A673 (cell line): ENCODE data around the gene SLC17A8. TPM values are rescaled to one million over a fixed set of nuclear protein-coding genes. Genes with fewer than 3 reads are reported as not detected.
"Not testable (repeated sequence)": the region's sequence is repeated elsewhere in the genome, so short reads cannot be mapped to it uniquely, and the experiment has no call there.

Experiments used
- Bru-seq: library from RNA; stranded (reverse); fragments of 400-500 nt; gene quantifications from one replicate; lab custom pipeline; 2021; lab: Mats Ljungman, UMichigan
- BruChase-seq, 2 experiments: library from RNA; stranded (reverse); fragments of 400-500 nt; gene quantifications; one replicate each; lab custom pipeline; 2021; lab: Mats Ljungman, UMichigan
- BruUV-seq: library from RNA; stranded (reverse); fragments of 400-500 nt; replicated peaks from 2 replicates; lab custom pipeline; 2021; lab: Mats Ljungman, UMichigan
- CTCF ChIA-PET: fragments of 300-600 bp; sonication (Branson Sonifier 250); formaldehyde crosslinking; loops from one replicate; lab custom pipeline; 2022; ENCODE audit warnings: antibody characterized with exemption; lab: Charles Lee
- POLR2A ChIA-PET: fragments of 300-600 bp; sonication (Branson Sonifier 250); formaldehyde crosslinking; loops from one replicate; lab custom pipeline; 2022; ENCODE audit warnings: antibody characterized with exemption; ENCODE audit not compliant: low non-redundant PET; lab: Charles Lee
- DNase-seq: peaks from one replicate; pipeline ENCODE4 v3.0.0-alpha.2; 2015; ENCODE audit warnings: low spot score
- H3K27ac ChIP-seq: fragments of 200-600 bp; sonication (generic); 2 replicates; pipeline ENCODE4 v1.5.1; 2016; ENCODE audit warnings: mixed run types, low read depth, mild to moderate bottlenecking, mixed read lengths, antibody characterized with exemption, low read length; ENCODE audit not compliant: poor library complexity, severe bottlenecking
- H3K27me3 ChIP-seq: fragments of 200-600 bp; sonication (generic); replicated peaks from 2 replicates; pipeline ENCODE4 v1.6.1; 2017; ENCODE audit warnings: mixed run types, low read depth, mild to moderate bottlenecking, mixed read lengths, antibody characterized with exemption, low read length; ENCODE audit not compliant: insufficient read depth, poor library complexity
- H3K36me3 ChIP-seq: fragments of 200-600 bp; sonication (generic); 2 replicates; pipeline ENCODE4 v1.6.1; 2016; ENCODE audit warnings: mixed run types, mild to moderate bottlenecking, mixed read lengths, antibody characterized with exemption, low read length; ENCODE audit not compliant: insufficient read depth, poor library complexity, severe bottlenecking
- H3K4me1 ChIP-seq: fragments of 200-600 bp; sonication (generic); 2 replicates; pipeline ENCODE4 v1.6.1; 2017; ENCODE audit warnings: mixed run types, mild to moderate bottlenecking, mixed read lengths, antibody characterized with exemption, low read length; ENCODE audit not compliant: insufficient read depth, poor library complexity, severe bottlenecking
- H3K4me3 ChIP-seq: fragments of 200-600 bp; sonication (generic); 2 replicates; pipeline ENCODE4 v1.5.1; 2016; ENCODE audit warnings: low read depth, mixed run types, mild to moderate bottlenecking, mixed read lengths, low read length; ENCODE audit not compliant: poor library complexity, severe bottlenecking
- H3K9me3 ChIP-seq: fragments of 200-600 bp; sonication (generic); 2 replicates; pipeline ENCODE4 v1.6.1; 2016; ENCODE audit warnings: mixed run types, low read depth, mild to moderate bottlenecking, mixed read lengths, antibody characterized with exemption, low read length; ENCODE audit not compliant: poor library complexity, severe bottlenecking
- EZH2 ChIP-seq: fragments of 200-600 bp; sonication (generic); IDR thresholded peaks from 2 replicates; pipeline ENCODE4 v1.6.1; 2017; ENCODE audit warnings: borderline replicate concordance, low read depth, mild to moderate bottlenecking, mixed read lengths, antibody characterized with exemption, low read length; ENCODE audit not compliant: poor library complexity, severe bottlenecking
- intact Hi-C: fragments of 100-400 bp; cut with micrococcal nuclease; formaldehyde crosslinking; loops from one replicate; pipeline ENCODE4 v1.10.0; 2022; ENCODE audit not compliant: unreplicated experiment
- long read RNA-seq: library from polyadenylated mRNA; stranded (forward); transcript quantifications from one replicate; pipeline ENCODE4 v2.0.0, GENCODE V29; 2022
- total RNA-seq: library from RNA; stranded (reverse); gene quantifications from 2 replicates; pipeline ENCODE4 v1.2.3, GENCODE V29; 2021
- TF ChIP-seq, protein P1 (sequence below): fragments of 300-800, 200-600 bp; sonication (generic); conservative IDR thresholded peaks from 2 replicates; pipeline ENCODE4 v1.5.1; 2017; ENCODE audit warnings: low read depth, mild to moderate bottlenecking, antibody characterized with exemption, low read length, moderate library complexity, mixed read lengths

The SLC17A8 gene
- total RNA-seq, result not detected in 2 replicates
- Bru-seq, nascent RNA, result percentile 11 among the genes with signal in this experiment
- percentile 15 among the genes with signal in this experiment for BruChase-seq, experiment 1, labeled RNA remaining after a 2-hour chase
- BruChase-seq, experiment 2, labeled RNA remaining after a 6-hour chase, result percentile 20 among the genes with signal in this experiment
- long read RNA-seq, partial matches to known transcripts, result 0 of 1 reads
- long read RNA-seq, other reads (novel, unspliced or antisense), result 0 of 1 reads

- no peak within 1 kb of the TSS for H3K4me3 ChIP-seq
- no peak for DNase-seq
- TF ChIP-seq, protein P1, sequence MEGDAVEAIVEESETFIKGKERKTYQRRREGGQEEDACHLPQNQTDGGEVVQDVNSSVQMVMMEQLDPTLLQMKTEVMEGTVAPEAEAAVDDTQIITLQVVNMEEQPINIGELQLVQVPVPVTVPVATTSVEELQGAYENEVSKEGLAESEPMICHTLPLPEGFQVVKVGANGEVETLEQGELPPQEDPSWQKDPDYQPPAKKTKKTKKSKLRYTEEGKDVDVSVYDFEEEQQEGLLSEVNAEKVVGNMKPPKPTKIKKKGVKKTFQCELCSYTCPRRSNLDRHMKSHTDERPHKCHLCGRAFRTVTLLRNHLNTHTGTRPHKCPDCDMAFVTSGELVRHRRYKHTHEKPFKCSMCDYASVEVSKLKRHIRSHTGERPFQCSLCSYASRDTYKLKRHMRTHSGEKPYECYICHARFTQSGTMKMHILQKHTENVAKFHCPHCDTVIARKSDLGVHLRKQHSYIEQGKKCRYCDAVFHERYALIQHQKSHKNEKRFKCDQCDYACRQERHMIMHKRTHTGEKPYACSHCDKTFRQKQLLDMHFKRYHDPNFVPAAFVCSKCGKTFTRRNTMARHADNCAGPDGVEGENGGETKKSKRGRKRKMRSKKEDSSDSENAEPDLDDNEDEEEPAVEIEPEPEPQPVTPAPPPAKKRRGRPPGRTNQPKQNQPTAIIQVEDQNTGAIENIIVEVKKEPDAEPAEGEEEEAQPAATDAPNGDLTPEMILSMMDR, result no peak
- TF ChIP-seq EZH2, result no peak
- POLR2A ChIA-PET, result no interaction called here
- H3K36me3 ChIP-seq, result no peaks in the 10 kb centered on the region
- H3K27me3 ChIP-seq, result no peaks in the 10 kb centered on the region
- CTCF ChIA-PET, result no interaction called here
- intact Hi-C loops, result no loop called here
- BruUV-seq, result no TSS peak
- no peaks in the 10 kb centered on the region for H3K9me3 ChIP-seq
- no peaks in the 10 kb centered on the region for H3K4me1 ChIP-seq
- no peak within 1 kb of the TSS for H3K27ac ChIP-seq
These were observed at the start of gene SLC17A8 for GRCh38 chr12:100356644-100357223. Gene SLC17A8 (plus strand): TSS chr12:100357074. CDS start chr12:100357392, 318 bp downstream.

DNA sequence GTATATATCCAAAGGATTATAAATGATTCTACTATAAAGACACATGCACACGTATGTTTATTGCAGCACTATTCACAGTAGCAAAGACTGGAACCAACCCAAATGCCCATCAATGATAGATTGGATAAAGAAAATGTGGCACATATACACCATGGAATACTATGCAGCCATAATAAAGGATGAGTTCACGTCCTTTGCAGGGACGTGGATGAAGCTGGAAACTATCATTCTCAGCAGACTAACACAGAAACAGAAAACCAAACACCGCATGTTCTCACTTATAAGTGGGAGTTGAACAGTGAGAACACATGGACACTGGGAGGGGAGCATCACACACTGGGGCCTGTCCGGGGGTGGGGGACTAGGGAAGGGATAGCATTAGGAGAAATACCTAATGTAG lies 48.7 kb upstream of the SLC17A8 start:
- intact Hi-C loops, BruUV-seq, H3K27ac ChIP-seq, CTCF ChIA-PET, H3K4me1 ChIP-seq, H3K9me3 ChIP-seq, H3K4me3 ChIP-seq, H3K27me3 ChIP-seq, POLR2A ChIA-PET, DNase-seq: not testable (repeated sequence)
- H3K36me3 ChIP-seq, result peaks cover 19% of the 10 kb centered on the region

- Histone ChIP-seq H3K9me3 (no peaks in the 10 kb centered on the region), H3K27me3 (no peaks in the 10 kb centered on the region), H3K4me1 (no peaks in the 10 kb centered on the region), H3K27ac (no peak overlapping the region), H3K4me3 (no peak overlapping the region), H3K36me3 (peaks cover 38% of the 10 kb centered on the region)
- ChIA-PET POLR2A (interaction anchor here (0.6 kb wide), 1 partner anchor 110 kb away, joined by 6 read pairs; no protein-coding TSS in a partner anchor), CTCF (no interaction called here)
- TF ChIP-seq, protein P1, result no peak
- no peak for TF ChIP-seq EZH2
- no TSS peak for BruUV-seq
- intact Hi-C loops, result no loop called here
- peak; percentile 1 for DNase-seq
These were observed 45.6 kb upstream of the SLC17A8 start for GRCh38 chr12:100311317-100311716.
